GM21515 (cell line): ENCODE data around the gene PRKAR1B.
"Not testable (repeated sequence)": the region's sequence is repeated elsewhere in the genome, so short reads cannot be mapped to it uniquely, and the experiment has no call there.

Experiments
- ATAC-seq: cut with Tn5 transposase; IDR thresholded peaks from one replicate; pipeline ENCODE4 v1.9.1; 2021; ENCODE audit not compliant: unreplicated experiment

The PRKAR1B gene

DNA sequence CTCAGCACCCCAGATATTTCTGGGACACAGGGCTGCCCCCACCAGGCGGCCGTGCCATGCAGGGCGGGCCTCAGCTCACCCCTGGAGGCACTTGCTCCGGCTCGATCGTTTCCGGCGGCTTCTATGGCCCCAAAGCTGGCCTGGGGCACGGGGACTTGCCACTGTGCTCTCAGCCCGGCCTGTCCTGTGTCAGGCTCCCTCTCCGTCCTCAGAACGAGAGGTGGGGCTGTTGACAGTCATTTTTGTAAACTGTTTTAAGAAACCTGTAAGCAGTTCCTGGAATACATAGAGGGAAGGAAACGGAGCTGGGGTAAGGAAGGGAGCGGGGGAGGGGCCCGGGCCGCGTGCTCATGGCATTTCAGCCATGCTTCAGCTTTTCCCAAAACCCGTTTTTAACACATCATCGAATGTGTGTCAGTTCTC lies 30.7 kb upstream of the PRKAR1B start:
- no peak for ATAC-seq

DNA sequence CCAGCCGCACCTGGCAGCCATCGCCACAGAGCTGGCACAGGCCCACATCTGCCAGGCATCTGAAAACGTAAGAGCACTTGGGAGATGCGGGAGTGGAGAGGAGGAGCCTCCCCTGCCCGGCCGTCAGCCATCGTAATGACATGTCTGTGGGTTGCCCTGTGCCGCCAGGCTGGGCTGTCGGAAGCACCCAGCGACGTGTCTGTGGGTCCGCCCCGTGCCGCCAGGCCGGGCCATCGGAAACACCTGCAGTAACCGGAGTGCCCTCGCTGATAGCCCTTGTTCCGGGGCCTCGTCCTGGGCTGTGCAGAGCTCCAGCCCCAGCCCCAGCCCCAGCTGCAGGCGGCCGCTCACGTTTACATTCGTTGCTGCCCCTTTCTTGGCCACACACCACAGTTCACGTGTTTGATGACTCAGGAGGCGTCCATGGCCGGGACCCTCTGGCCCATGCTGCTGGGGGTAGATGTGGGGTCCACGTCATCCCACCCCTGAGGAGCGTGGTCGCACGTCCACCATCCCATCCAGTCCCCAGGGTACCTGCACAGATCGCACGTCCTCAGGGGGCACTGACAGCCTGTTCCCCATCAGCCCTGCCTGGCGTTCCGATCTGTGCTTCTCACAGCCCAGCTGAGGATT lies 30.0 kb upstream of the PRKAR1B start:
- ATAC-seq: no peak

DNA sequence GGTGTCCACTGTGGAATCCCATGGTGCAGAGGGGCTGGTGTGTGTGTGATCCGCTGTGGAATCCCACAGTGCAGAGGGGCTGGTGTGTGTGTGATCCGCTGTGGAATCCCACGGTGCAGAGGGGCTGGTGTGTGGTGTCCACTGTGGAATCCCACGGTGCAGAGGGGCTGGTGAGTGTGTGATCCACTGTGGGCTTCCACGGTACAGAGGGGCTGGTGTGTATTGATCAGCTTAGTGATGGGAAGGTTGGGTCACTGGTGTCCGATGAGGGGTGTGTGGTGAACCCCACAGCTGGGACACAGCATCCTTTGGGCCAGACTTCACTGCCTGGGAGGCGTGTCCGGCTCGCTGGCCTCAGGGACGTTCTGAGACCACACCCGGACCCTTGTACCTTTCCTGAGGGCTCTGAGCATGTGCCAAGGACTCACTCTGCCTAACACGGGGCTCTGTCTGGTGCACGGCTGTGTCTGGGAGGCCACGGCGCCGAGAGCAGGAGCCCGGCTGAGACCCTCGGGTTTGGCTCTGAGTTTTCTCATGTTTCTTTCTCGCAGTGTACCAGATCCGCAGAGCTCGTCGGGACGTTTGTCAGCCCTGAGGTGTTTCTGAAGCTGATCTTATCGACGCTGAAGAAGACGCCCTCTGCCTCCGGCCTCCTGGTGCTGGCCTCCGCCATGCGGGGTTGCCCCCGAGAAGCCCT lies 29.3 kb upstream of the PRKAR1B start:
- no peak for ATAC-seq

DNA sequence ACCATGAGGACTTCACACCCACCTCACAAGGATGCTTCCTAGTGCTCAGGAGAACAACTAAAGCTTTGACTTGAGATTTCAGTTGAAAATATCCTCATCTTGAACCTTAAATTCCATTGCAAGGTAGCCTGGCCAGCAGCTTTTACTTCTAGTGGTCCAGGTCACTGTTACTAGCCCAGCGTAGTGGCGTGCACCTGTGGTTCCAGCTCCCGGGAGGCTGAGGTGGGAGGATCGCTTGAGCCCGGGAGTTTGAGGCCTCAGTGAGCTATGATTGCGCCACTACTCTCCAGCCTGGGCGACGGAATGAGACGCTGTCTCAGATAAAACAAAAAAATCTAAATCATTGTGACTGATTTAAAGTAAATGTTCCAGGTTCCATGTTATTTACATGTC lies 28.3 kb upstream of the PRKAR1B start:
- ATAC-seq: no peak

DNA sequence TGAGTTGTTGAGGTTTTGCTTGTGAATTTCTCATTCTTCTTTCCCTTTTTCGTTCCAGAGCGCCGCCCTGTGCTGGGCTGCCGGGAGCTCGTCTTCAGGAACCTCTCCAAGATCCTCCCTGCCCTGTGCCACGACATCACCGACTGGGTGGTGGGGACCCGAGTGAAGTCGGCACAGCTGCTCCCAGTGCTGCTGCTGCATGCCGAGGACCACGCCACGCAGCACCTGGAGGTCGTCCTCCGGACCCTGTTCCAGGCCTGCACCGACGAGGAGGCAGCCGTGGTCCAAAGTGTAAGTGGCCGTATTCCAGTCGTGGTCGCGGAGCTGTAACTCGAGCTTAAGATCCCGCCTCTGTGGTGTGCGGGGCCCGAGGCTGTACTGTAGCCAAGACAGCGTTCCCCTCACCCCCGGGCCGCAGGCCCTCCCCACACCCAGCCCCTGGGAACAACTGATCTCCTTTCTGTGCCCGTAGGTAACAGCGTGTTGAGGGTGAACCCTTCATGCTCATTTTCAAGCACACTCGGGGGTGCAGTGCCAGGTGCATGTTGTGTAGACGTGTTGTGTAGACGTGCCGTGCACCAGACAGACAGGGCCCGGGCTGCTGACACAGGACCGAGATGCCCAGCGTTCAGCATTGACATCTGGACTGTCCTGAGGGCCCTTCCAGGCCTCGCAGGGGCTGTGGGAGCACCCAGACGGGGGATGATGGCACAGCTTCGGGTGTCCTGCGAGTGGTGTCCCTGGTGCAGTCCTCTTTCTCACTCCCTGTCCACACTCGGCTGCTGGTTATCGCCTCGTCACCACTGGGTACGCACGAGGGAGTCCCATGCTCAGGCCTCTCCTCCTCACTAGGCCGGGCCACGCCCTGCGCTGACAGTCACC lies 27.7 kb upstream of the PRKAR1B start:
- no peak for ATAC-seq

DNA sequence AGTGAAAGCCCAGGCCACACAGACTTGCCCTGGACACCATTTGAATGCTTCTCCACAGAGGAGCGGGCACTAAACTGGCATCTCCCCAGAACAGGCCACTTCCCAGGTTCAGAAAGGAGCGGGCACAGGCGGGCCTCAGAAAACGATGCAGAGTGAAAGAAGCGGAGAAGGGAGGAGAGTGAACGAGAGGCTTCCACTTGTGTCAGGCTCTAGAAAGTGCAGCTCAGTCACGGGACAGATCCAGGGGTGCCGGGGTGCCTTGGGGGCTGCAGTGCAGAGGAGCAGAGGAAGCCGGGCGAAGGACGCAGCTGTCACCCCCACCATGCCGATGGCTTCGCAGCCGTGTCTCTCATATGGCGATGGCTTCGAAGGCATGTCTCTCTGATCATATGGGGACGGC lies 26.1 kb upstream of the PRKAR1B start:
- ATAC-seq: no peak

DNA sequence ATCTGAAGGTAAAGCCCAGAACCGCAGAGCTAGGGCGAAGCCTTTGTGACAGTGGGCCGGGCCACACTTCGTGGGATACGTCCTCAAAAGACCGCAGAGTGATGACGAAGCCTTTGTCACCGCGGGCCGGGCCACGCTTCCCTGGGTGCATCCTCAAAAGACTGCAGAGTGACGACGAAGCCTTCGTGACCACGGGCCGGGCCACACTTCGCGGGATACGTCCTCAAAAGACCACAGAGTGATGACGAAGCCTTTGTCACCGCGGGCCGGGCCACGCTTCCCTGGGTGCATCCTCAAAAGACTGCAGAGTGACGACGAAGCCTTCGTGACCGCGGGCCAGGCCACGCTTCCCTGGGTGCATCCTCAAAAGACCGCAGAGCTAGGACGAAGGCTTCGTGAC lies 25.2 kb upstream of the PRKAR1B start:
- not testable (repeated sequence) for ATAC-seq

DNA sequence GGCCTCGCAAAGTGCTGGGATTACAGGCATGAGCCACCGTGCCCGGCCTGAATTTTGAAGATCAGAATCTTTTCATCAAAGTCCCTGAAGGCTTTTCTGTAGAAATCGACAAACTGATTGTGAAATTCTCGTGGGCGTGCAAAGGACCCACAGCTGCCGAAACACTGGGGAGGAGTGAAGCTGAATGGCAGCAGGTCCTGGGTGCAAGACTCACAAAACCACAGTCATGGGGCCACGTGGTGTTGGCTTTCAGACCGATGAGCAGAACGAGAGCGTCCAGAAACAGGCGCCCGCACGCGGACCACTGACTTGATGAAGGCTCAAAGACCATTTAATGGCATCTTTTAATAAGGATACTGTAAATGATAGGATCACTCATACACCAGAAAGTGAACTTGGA lies 24.7 kb upstream of the PRKAR1B start:
- ATAC-seq: no peak

DNA sequence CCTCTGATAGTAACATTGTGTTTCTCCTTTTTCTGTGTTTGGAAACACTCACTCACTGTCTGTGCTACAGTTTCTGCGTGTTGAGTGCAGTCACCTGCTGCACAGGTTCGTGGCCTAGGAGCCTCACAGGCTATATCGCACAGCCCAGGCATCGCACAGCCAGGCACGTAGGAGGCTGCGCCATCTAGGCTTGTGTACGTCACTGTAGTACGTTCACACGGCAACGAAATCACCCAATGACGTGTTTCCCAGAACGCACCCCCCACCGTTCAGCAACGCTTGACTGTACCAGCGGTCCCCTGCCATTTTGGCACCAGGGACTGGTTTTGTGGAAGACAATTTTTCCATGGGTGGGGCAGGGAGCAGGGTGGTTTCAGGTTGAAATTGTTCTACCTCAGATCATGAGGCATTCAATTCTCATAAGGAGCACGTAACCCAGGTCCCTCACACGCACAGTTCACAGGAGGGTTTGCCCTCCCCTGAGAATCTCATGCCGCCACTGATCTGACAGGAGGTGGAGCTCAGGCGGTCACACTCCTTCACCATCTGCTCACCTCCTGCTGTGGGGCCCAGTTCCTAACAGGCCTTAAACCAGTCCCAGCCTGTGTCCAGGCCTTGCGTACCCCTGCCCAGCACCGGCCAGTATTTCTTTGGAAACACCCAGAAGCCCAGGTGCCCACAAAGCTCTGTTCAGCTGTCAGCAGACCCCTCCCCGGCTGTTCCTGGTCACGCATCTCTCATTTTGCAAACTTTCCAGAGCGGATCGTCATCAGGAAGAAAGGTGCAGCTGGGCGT lies 23.2 kb upstream of the PRKAR1B start:
- ATAC-seq: no peak

DNA sequence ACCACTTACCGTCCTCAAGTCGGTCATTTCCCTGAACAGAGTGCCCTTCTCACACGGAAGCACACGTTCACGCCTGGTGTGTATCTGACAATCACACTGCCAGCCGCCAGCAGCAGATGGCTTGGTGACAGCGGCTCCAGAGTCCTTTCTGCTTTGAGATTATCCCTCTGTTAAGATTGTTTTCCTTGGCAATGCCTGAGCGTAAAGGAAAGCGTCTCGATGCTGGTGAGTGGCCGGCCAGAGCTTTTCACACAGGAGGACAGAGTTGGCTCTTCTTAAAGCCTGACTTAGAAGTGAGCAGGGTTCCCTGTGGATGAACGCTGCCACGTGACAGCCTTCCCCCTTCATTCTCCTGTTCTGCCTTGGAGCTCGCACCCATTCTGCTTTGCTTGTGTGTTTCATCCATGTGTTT lies 22.1 kb upstream of the PRKAR1B start:
- ATAC-seq: no peak

DNA sequence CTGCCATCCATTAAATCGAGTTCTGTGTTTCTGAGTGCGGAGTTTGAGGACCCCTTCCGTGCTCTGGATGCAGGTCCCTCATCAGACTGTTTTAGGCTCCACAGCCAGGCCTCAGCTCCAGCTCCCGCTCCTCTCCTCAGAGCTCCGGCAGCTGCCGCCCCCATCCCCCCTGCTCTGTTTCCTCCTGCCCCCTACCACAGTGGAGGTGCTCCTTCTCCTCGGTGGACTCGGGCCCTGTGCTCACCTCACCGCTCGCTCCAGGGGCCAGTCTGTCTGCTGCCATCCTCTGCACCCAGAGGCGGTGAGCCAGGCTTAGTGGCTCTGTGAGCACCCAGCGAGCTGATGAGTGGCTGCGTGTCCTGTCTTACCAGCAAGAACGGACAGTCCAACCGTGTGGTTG lies 21.4 kb upstream of the PRKAR1B start:
- ATAC-seq: no peak

DNA sequence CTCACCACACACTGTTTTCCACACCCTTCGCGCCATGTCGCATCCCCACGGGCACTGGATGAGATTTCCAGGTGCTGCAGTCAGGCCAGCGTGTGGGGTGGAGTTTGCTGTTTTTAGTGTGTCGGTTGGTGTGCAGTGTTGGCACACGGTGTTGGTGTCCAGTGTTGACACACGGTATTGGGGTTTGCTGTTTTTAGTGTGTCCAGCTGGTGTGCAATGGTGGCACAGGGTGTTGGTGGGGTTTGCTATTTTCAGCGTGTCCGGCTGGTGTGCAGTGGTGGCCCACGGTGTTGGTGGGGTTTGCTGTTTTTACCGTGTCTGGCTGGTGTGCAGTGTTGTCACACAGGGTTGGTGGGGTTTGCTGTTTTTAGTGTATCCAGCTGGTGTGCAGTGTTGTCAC lies 20.1 kb upstream of the PRKAR1B start:
- ATAC-seq: no peak

DNA sequence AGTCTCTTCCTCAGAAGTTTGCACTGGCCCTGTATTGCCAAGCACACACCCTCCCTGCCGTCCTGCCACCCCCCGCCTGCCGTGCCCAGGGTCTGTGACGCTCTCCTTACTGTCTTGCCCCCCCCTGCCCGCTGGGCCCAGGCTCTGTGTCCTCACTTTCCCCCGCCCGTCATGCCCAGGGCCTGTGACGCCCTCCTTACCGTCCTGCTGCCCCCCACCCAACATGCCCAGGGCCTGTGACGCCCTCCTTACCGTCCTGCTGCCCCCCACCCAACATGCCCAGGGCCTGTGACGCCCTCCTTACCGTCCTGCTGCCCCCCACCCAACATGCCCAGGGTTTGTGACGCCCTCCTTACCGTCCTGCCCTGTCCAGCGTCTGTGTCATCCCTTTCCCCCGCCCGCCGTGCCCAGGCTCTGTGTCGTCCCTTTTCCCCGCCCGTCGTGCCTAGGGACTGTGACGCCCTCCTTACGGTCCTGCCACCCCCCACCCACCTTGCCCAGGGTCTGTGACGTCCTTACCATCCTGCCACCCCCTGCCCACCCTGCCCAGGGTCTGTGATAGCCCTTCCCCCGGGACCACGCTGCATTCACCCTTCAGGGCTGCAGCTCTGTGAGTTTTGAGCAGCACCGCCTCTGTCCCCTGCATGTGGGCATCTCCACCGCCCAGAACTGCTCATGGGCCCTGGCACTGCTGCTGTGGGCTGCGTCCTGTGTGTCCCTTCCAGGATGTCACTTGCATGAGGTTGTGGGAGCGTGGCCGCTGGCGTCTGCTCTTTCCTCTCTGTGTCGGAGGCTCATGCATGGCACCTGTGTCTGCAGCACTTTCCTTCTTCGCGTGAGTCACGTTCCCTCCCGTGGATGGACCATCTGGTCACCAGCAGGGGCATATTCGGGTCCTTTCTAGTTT lies 19.3 kb upstream of the PRKAR1B start:
- ATAC-seq: no peak

DNA sequence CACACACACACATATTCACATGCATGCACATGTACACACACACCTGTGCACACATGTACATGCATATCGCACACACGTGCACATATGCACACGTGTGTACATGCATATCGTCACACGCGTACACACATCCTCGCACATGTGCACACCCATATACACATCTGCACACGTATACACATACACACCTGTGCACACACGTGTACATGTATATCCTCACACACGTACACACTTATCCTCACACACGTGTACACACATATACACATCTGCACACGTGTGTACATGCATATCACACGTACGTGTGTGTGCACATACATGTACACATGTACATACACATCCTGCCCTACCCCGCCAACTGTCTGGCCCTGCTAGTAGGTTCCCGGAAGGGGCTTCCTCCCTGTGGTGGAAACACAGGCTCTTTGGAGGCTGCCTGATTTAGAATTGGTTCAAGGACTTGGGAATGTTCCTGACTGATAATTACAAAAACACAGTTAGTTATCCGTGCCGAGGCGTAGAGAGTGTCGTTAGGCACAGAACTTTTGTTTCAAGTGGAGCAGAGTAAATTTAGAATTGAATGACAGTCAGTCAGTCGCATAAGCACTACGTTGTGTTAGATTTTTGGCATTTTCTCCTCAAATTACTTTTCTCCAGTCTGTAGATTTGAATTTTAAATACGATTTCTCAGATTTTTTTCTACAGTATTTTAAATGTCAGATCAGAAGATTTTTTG lies 18.5 kb upstream of the PRKAR1B start:
- ATAC-seq: no peak

DNA sequence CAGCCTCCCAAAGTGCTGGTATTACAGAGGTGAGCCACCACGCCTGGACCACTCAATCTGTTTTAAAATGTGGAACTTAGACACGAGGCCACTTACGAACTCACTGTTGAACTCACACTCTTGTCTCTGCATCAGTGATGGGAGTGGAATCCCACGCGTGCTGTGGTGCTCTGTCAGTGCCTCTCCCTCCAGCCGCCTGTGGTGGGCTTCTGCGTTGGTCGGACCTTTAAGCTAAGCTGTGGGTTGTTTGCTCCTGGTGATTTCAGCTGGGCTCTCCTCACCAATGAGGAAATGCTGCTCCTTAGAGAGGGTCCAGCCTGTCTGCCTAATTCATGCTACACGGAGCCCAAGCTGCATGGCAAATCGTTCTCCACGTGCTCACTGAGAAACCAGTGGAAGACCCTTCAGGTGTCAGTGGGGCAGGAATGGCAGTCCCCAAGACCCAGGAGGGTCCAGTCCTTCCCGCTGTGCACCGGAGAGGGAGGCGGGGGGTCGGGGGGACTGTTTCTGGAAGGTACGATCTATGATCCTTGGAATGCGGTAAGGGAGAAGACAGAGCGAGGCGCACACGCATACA lies 17.9 kb upstream of the PRKAR1B start:
- no peak for ATAC-seq

DNA sequence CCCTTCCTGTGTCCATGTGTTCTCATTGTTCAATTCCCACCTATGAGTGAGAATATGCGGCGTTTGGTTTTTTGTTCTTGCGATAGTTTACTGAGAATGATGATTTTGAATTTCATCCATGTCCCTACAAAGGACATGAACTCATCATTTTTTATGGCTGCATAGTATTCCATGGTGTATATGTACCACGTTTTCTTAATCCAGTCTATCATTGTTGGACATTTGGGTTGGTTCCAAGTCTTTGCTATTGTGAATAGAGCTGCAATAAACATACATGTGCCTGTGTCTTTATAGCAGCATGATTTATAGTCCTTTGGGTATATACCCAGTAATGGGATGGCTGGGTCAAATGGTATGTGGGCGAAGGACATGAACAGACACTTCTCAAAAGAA lies 17.0 kb upstream of the PRKAR1B start:
- ATAC-seq: not testable (repeated sequence)

DNA sequence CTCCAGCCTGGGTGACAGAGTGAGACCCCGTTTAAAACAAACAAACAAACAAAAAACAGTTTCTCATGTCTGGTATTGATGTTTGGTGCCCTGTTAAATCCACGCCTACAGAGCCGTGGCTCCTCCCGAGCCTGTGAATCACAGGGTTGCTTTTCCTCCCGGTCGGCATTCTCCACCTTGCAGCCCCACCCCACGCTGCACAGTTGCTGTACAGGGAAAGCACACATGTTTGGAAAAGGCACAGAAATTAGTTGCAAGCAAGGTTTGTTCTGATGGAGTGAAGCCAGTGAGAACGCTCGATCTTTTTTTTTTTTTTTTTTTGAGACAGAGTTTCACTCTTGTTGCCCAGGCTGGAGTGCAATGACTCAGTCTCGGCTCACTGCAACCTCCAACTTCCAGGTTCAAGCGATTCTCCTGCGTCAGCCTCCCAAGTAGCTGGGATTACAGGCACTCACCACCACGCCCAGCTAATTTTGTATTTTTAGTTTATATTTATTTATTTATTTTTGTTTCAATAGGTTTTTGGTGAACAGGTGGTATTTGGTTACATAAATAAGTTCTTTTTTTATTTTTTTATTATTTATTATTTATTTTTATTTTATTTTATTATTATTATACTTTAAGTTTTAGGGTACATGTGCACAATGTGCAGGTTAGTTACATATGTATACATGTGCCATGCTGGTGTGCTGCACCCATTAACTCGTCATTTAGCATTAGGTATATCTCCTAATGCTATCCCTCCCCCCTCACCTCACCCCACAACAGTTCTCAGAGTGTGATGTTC lies 16.5 kb upstream of the PRKAR1B start:
- ATAC-seq: not testable (repeated sequence)

DNA sequence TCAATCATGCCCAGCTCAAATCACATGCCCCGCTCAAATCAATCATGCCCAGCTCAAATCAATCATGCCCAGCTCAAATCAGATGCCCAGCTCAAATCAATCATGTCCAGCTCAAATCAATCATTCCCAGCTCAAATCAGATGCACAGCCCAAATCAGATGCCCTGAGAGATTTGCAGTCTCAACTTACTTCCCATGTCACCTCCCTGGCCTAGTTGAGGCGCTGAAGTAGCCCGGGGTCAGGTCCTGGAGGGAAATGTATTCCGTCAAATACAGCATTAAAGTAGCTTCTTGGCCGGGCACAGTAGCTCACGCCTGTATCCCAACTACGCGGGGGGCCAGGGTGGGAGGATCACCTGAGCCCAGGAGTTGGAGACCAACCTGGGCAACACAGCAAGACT lies 15.7 kb upstream of the PRKAR1B start:
- no peak for ATAC-seq
